Neural cell (in vitro differentiated cells): ENCODE data around the gene ILRUN. TPM values are rescaled to one million over a fixed set of nuclear protein-coding genes. Genes with fewer than 3 reads are reported as not detected.
"Not testable (repeated sequence)": the region's sequence is repeated elsewhere in the genome, so short reads cannot be mapped to it uniquely, and the experiment has no call there.

Experiments used
- H2AFZ ChIP-seq: fragments of 200-600, 300-800 bp; sonication (generic), shearing (Covaris generic); 2 replicates; pipeline ENCODE4 v1.6.0; 2014; ENCODE audit warnings: low read depth, mild to moderate bottlenecking, antibody characterized with exemption, low read length, moderate library complexity
- H3F3A ChIP-seq: fragments of 200-600 bp; shearing (Covaris generic); 2 replicates; pipeline ENCODE4 v1.6.1; 2016; ENCODE audit warnings: mild to moderate bottlenecking, moderate library complexity, mixed read lengths, antibody characterized with exemption, low read length; ENCODE audit not compliant: insufficient read depth, poor library complexity, severe bottlenecking
- H3K27ac ChIP-seq: fragments of 200-600, 300-800 bp; sonication (generic), shearing (Covaris generic); 2 replicates; pipeline ENCODE4 v1.5.1; 2014; ENCODE audit warnings: mild to moderate bottlenecking, low read length, moderate library complexity
- H3K27me3 ChIP-seq: fragments of 300-800, 200-600 bp; sonication (generic), shearing (Covaris generic); 2 replicates; pipeline ENCODE4 v1.6.0; 2014; ENCODE audit warnings: mild to moderate bottlenecking, low read depth, low read length, moderate library complexity; ENCODE audit not compliant: insufficient read depth
- H3K36me3 ChIP-seq: fragments of 300-800, 200-600 bp; sonication (generic), shearing (Covaris generic); 2 replicates; pipeline ENCODE4 v1.5.1; 2014; ENCODE audit warnings: mild to moderate bottlenecking, antibody characterized with exemption, low read length, moderate library complexity; ENCODE audit not compliant: insufficient read depth
- H3K4me2 ChIP-seq: fragments of 300-800, 200-600 bp; sonication (generic), shearing (Covaris generic); 2 replicates; pipeline ENCODE4 v1.6.0; 2014; ENCODE audit warnings: mild to moderate bottlenecking, low read length
- H3K4me3 ChIP-seq: fragments of 300-800, 200-600 bp; sonication (generic), shearing (Covaris generic); 2 replicates; pipeline ENCODE4 v1.5.1; 2014; ENCODE audit warnings: mild to moderate bottlenecking, low read length, moderate library complexity
- H3K79me2 ChIP-seq: fragments of 200-600 bp; shearing (Covaris generic); replicated peaks from 2 replicates; pipeline ENCODE4 v1.6.0; 2014; ENCODE audit warnings: mild to moderate bottlenecking, low read length, moderate library complexity; ENCODE audit not compliant: insufficient read depth
- H3K9ac ChIP-seq: fragments of 300-800, 200-600 bp; sonication (generic), shearing (Covaris generic); 2 replicates; pipeline ENCODE4 v1.6.1; 2016; ENCODE audit warnings: mild to moderate bottlenecking, low read length, mixed read lengths
- H3K9me2 ChIP-seq: fragments of 200-600 bp; shearing (Covaris generic); 2 replicates; pipeline ENCODE4 v1.6.1; 2016; ENCODE audit warnings: mild to moderate bottlenecking, low read length, mixed read lengths; ENCODE audit not compliant: insufficient read depth
- H3K9me3 ChIP-seq: fragments of 200-600, 300-800 bp; sonication (generic), shearing (Covaris generic); 2 replicates; pipeline ENCODE4 v1.6.1; 2016; ENCODE audit warnings: mild to moderate bottlenecking, mixed run types, low read length, moderate library complexity, mixed read lengths
- H4K20me1 ChIP-seq: fragments of 200-600 bp; shearing (Covaris generic); 2 replicates; pipeline ENCODE4 v1.6.1; 2016; ENCODE audit warnings: mild to moderate bottlenecking, mixed run types; ENCODE audit not compliant: insufficient read depth
- EP300 ChIP-seq: fragments of 450-650 bp; conservative IDR thresholded peaks from 2 replicates; pipeline ENCODE4 v1.6.1; 2014; ENCODE audit warnings: antibody characterized with exemption, mild to moderate bottlenecking, moderate library complexity; ENCODE audit not compliant: poor library complexity, severe bottlenecking
- EZH2 ChIP-seq: fragments of 200-600, 300-800 bp; shearing (Covaris generic), sonication (generic); IDR thresholded peaks from 2 replicates; pipeline ENCODE4 v1.6.1; 2014; ENCODE audit warnings: antibody characterized with exemption, low read length, borderline replicate concordance, mild to moderate bottlenecking; ENCODE audit not compliant: insufficient read depth, poor library complexity, severe bottlenecking
- MXI1 ChIP-seq: fragments of 450-650 bp; conservative IDR thresholded peaks from 2 replicates; pipeline ENCODE4 v1.6.1; 2014; ENCODE audit warnings: antibody characterized with exemption, mild to moderate bottlenecking; ENCODE audit not compliant: poor library complexity, severe bottlenecking
- POLR2AphosphoS5 ChIP-seq: IDR thresholded peaks from 2 replicates; pipeline ENCODE4 v1.6.1; 2012
- RAD21 ChIP-seq: fragments of 450-650 bp; conservative IDR thresholded peaks from 2 replicates; pipeline ENCODE4 v1.6.1; 2014; ENCODE audit warnings: antibody characterized with exemption, mild to moderate bottlenecking, moderate library complexity
- SMC3 ChIP-seq: fragments of 450-650 bp; conservative IDR thresholded peaks from 2 replicates; pipeline ENCODE4 v1.6.1; 2014; ENCODE audit warnings: antibody characterized with exemption, mild to moderate bottlenecking, moderate library complexity; ENCODE audit not compliant: poor library complexity
- TAF1 ChIP-seq: IDR thresholded peaks from 2 replicates; pipeline ENCODE4 v1.6.1; 2012; ENCODE audit warnings: low read depth
- polyA minus RNA-seq: library from RNA; depleted of rRNA, polyadenylated mRNA; stranded (reverse); fragments of >200 nt; gene quantifications from 2 replicates; pipeline ENCODE4 v1.2.3, GENCODE V29; 2014
- polyA plus RNA-seq: library from polyadenylated mRNA; depleted of rRNA; stranded (reverse); fragments of >200 nt; gene quantifications from 2 replicates; pipeline ENCODE4 v1.2.3, GENCODE V29; 2014
- TF ChIP-seq, protein P1 (sequence below): IDR thresholded peaks from 2 replicates; pipeline ENCODE4 v1.6.1; 2012; ENCODE audit warnings: borderline replicate concordance
- TF ChIP-seq, protein P2 (sequence below): fragments of 450-650 bp; IDR thresholded peaks from 2 replicates; pipeline ENCODE4 v1.5.1; 2014; ENCODE audit warnings: antibody characterized with exemption, mild to moderate bottlenecking, moderate library complexity; ENCODE audit not compliant: poor library complexity, severe bottlenecking

Gene ILRUN
- polyA plus RNA-seq (15.3 and 16.0 TPM in 2 replicates), polyA minus RNA-seq (24.1 and 25.6 TPM in 2 replicates)

DNA sequence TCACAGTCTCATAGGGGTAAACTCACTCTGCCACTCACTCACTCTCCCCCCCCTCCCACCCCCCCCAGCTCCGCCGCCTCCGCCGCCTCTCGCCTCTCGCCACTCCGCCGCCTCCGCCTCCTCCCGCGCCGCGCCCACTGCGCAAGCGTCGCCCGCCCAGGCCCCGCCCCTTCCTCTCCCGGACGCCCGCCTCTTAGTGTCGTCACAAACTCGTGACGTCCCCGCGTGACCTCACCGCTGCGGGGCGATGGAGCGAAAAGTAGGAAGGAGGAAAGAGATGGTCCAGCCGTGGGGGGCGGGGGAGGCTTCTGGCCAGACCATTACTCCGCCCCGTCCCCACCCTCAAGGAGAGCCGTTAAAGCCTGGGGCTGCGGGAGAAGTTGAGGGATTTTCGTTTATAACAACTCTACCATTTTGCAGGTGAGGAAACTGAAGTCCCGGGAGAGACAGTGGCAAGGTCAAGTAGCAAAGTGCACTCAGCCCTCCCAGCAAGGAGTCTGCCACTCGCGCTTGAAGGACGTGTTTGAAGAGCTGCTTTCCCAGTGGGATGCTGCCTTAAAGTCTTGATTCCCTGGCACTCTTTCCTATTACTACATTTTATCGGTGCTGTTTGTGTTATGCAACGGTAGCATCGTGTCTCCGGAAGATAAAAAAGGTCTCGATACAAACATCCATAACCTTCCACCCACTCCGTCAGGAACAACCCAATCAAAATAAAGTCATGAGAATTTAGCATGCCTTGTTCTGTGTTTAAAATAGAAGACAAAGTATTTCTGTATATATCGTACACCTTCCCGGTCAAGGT, at the start of gene ILRUN:
TSS of gene ILRUN (minus strand) at position 29 of the 805 bp plus-strand sequence. CDS start 164 bp downstream, outside the sequence.
- H3K27me3 ChIP-seq = no peaks in the 10 kb centered on the region
- peak within 1 kb of the TSS; percentile 95 for H2AFZ ChIP-seq
- no peaks in the 10 kb centered on the region for H3K36me3 ChIP-seq
- TF ChIP-seq EZH2 = no peak
- TF ChIP-seq RAD21 = no peak
- TF ChIP-seq SMC3 = peak; percentile 18
- peak; percentile 72 for TF ChIP-seq POLR2AphosphoS5
- TF ChIP-seq MXI1 = no peak
- TF ChIP-seq, protein P1, sequence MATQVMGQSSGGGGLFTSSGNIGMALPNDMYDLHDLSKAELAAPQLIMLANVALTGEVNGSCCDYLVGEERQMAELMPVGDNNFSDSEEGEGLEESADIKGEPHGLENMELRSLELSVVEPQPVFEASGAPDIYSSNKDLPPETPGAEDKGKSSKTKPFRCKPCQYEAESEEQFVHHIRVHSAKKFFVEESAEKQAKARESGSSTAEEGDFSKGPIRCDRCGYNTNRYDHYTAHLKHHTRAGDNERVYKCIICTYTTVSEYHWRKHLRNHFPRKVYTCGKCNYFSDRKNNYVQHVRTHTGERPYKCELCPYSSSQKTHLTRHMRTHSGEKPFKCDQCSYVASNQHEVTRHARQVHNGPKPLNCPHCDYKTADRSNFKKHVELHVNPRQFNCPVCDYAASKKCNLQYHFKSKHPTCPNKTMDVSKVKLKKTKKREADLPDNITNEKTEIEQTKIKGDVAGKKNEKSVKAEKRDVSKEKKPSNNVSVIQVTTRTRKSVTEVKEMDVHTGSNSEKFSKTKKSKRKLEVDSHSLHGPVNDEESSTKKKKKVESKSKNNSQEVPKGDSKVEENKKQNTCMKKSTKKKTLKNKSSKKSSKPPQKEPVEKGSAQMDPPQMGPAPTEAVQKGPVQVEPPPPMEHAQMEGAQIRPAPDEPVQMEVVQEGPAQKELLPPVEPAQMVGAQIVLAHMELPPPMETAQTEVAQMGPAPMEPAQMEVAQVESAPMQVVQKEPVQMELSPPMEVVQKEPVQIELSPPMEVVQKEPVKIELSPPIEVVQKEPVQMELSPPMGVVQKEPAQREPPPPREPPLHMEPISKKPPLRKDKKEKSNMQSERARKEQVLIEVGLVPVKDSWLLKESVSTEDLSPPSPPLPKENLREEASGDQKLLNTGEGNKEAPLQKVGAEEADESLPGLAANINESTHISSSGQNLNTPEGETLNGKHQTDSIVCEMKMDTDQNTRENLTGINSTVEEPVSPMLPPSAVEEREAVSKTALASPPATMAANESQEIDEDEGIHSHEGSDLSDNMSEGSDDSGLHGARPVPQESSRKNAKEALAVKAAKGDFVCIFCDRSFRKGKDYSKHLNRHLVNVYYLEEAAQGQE = no peak
- peak; percentile 31 for TF ChIP-seq EP300
- TF ChIP-seq TAF1 = peak; percentile 46
- H3K9me3 ChIP-seq = no peaks in the 10 kb centered on the region
- H3K4me2 ChIP-seq = peak within 1 kb of the TSS; percentile 84
- H3K27ac ChIP-seq = peak within 1 kb of the TSS; percentile 82
- H3K9me2 ChIP-seq = no peaks in the 10 kb centered on the region
- H4K20me1 ChIP-seq = no peaks in the 10 kb centered on the region
- H3K9ac ChIP-seq = peak within 1 kb of the TSS; percentile 92
- peak within 1 kb of the TSS; percentile 100 for H3K4me3 ChIP-seq
- peaks cover 44% of the 10 kb centered on the region for H3K79me2 ChIP-seq
- no peaks in the 10 kb centered on the region for H3F3A ChIP-seq

DNA sequence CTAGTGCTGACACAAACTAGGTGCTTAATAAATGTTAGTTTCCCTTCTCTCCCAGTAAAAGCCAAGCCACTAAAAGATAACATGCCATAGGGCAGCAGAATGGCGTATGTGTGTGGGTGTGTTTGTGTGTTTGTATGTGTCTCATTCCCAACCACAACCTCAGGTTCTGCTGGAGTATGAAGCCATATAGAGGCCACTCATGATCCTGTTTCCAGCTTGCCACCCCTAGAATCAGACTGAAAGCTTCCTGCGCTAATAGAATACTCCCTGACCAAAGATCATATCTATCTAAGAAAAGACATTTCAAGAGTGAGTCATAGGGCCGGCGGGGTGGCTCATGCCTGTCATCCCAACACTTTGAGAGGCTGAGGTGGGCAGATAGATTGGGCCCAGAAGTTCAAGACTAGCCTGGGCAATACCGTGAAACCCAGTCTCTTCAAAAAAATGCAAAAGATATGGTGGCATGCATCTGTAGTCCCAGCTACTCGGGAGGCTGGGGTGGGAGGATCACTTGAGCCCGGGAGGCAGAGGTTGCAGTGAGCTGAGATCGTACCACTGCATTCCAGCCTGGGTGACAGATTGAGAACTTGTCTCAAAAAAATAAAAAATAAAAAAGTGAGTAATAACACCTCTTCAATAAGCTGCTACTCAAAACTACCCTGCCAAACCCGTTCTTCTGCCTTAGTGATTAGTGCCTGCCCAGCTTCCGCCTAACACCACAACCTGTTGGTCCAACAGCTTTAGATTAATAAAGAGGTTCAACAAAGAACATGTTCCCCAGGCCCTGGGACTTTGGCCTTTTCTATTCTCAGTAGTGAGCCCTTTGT, 48.9 kb upstream of the ILRUN start:
- Histone ChIP-seq H3K9me3 (no peaks in the 10 kb centered on the region), H4K20me1 (no peaks in the 10 kb centered on the region), H3K4me2 (no peak overlapping the region), H3K27me3 (no peaks in the 10 kb centered on the region), H3K9me2 (no peaks in the 10 kb centered on the region), H3K4me3 (no peak overlapping the region), H3K27ac (no peak overlapping the region), H2AFZ (no peak overlapping the region), H3K36me3 (no peaks in the 10 kb centered on the region), H3F3A (no peaks in the 10 kb centered on the region), H3K9ac (no peak overlapping the region), H3K79me2 (no peaks in the 10 kb centered on the region)
- TF ChIP-seq, protein P1 = no peak
- no peak for TF ChIP-seq RAD21
- TF ChIP-seq SMC3 = no peak
- no peak for TF ChIP-seq EZH2
- TF ChIP-seq, protein P2, sequence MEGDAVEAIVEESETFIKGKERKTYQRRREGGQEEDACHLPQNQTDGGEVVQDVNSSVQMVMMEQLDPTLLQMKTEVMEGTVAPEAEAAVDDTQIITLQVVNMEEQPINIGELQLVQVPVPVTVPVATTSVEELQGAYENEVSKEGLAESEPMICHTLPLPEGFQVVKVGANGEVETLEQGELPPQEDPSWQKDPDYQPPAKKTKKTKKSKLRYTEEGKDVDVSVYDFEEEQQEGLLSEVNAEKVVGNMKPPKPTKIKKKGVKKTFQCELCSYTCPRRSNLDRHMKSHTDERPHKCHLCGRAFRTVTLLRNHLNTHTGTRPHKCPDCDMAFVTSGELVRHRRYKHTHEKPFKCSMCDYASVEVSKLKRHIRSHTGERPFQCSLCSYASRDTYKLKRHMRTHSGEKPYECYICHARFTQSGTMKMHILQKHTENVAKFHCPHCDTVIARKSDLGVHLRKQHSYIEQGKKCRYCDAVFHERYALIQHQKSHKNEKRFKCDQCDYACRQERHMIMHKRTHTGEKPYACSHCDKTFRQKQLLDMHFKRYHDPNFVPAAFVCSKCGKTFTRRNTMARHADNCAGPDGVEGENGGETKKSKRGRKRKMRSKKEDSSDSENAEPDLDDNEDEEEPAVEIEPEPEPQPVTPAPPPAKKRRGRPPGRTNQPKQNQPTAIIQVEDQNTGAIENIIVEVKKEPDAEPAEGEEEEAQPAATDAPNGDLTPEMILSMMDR = no peak
- no peak for TF ChIP-seq MXI1

DNA sequence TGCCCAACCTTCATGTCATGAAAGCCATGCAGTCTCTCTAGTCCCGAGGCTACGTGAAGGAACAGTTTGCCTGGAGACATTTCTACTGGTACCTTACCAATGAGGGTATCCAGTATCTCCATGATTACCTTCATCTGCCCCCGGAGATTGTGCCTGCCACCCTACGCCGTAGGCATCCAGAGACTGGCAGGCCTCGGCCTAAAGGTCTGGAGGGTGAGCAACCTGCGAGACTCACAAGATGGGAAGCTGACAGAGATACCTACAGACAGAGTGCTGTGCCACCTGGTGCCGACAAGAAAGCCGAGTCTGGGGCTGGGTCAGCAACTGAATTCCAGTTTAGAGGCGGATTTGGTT, 47.7 kb upstream of the ILRUN start:
- not testable (repeated sequence) for H4K20me1 ChIP-seq, H3F3A ChIP-seq, H3K27ac ChIP-seq, H2AFZ ChIP-seq, H3K4me2 ChIP-seq, H3K9ac ChIP-seq, H3K9me3 ChIP-seq, H3K36me3 ChIP-seq, H3K79me2 ChIP-seq, H3K27me3 ChIP-seq, H3K9me2 ChIP-seq, H3K4me3 ChIP-seq
